ENCODE measurements around the gene B3GNT5. TPM values are rescaled to one million over a fixed set of nuclear protein-coding genes. Genes with fewer than 3 reads are reported as not detected.

The B3GNT5 gene
- total and polyA plus RNA-seq, 5 experiments from 2014 or later: not detected

DNA sequence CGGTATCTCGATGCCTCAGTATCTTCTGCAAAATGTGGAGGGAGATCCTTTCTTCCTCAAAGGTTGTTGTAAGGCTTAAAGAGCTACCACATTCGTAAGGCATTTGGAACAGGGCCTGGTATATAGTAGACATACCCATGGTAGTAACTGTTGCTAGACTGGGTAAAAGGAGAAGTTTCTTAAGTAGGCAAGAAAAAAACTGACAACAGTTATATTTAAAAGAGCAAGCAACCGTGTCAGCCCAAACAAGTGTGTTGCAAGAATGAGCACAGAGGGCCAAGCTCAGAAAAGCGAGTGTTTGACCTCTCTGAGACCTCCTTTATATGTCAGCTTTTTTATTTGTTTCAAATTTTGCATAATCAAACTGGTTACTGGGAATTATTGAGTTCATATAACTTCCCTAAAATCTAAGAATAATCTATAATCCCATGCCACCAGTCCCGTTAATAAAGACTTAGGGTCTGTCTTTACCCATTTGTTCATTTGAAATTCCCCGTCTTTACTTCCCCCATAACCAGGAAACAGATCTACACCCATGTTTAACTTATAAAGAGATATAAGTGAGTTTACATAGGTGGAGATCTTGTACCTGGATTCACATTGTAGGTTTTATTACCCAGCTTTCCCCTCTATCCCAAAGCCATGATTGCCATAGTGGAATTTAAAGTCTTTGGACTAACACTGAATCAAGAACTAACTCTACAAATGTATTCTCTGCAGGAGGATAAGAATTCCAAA lies 7.3 kb downstream of the B3GNT5 start:
- H3K27me3 Mint-ChIP-seq: peaks cover 29 to 41% (median 35%) of the 10 kb centered on the region in 5 donors
- no peaks in the 10 kb centered on the region for H3K9me3 Mint-ChIP-seq
- POLR2A ChIA-PET: no interaction called here
- H3K36me3 Mint-ChIP-seq: peaks cover under 1 to 6% (median 5%) of the 10 kb centered on the region in 3 donors
- H3K27ac Mint-ChIP-seq: no peak overlapping the region
- DNase-seq (no peak), ATAC-seq (no peak)
- H3K4me3 Mint-ChIP-seq: no peak overlapping the region
- H3K4me1 Mint-ChIP-seq: peaks cover 0 to 12% (median under 1%) of the 10 kb centered on the region in 4 donors

GRCh38 chr3:183261151-183261724 lies 8.2 kb downstream of the B3GNT5 start:
- H3K4me3 Mint-ChIP-seq: no peak overlapping the region
- DNase-seq: no peak
- peaks cover 0 to 3% (median 0%) of the 10 kb centered on the region in 3 donors for H3K36me3 Mint-ChIP-seq
- POLR2A ChIA-PET: no interaction called here
- peaks cover 0 to 12% (median under 1%) of the 10 kb centered on the region in 4 donors for H3K4me1 Mint-ChIP-seq
- peaks cover 26 to 34% (median 30%) of the 10 kb centered on the region in 5 donors for H3K27me3 Mint-ChIP-seq
- no peak overlapping the region for H3K27ac Mint-ChIP-seq
- ATAC-seq: no peak
- no peaks in the 10 kb centered on the region for H3K9me3 Mint-ChIP-seq

DNA sequence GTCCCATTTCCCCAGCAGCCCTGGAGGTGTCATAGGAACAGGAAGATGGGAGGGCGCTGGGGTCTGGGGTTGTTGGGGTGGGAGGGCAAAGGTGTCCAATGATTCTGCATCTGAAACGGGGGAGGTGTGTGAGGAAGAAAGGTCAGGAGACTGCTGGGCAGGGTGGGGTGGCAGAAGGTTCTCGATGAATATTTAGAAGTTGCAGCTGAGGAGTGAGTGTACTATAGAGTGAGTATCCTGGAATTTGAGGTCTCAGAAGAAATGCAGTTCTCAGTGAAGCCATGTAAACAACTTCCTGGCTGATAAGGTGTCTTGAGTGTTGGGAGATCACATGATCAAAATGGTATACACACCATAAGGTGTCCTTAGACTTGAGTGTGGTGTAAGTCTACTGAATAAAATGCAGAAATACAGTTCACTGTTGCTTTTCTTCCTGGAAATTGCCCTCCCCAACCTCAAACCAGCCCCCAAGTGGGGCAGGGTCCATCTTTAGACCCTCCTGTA lies 9.9 kb downstream of the B3GNT5 start:
- Mint-ChIP-seq H3K27me3 (peaks cover 9 to 29% (median 16%) of the 10 kb centered on the region in 5 donors), H3K9me3 (no peaks in the 10 kb centered on the region), H3K4me3 (no peak overlapping the region), H3K27ac (no peak overlapping the region), H3K36me3 (no peaks in the 10 kb centered on the region), H3K4me1 (peaks cover 0 to 12% (median under 1%) of the 10 kb centered on the region in 4 donors)
- no peak for ATAC-seq
- POLR2A ChIA-PET: no interaction called here
- DNase-seq: no peak

- peaks cover 0 to 20% (median 11%) of the 10 kb centered on the region in 5 donors for H3K27me3 Mint-ChIP-seq
- H3K4me3 Mint-ChIP-seq: no peak overlapping the region
- ATAC-seq (no peak), DNase-seq (no peak)
- peaks cover 0 to 12% (median 0%) of the 10 kb centered on the region in 4 donors for H3K4me1 Mint-ChIP-seq
- no peaks in the 10 kb centered on the region for H3K36me3 Mint-ChIP-seq
- H3K27ac Mint-ChIP-seq: no peak overlapping the region
- H3K9me3 Mint-ChIP-seq: no peaks in the 10 kb centered on the region
- POLR2A ChIA-PET: no interaction called here
These were observed 11.2 kb downstream of the B3GNT5 start for GRCh38 chr3:183264268-183264667.

DNA sequence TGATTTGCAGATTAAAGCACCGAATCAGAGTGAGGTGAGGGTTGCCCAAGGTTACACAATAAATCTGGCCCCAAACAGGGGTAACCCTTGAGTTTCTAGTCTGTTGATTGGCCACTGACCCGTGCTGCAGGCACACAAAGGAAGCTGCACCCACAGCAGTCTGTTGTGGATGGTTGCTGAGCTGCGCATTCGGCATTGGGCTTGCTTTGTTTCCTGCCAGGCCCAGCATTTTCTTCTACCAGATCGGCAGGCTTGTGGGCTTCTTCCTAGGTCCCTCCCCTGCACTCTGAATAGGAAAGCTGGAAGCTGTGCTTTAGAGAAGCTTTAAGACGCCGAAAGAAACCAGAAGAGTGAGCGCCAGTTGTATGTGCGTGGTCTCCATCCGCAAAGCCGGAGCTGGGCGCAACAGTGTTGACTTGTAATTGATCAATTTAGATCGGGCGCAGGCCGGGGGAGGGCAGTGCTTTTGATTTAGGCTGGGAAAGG lies 12.1 kb downstream of the B3GNT5 start:
- DNase-seq (no peak), ATAC-seq (no peak)
- H3K27ac Mint-ChIP-seq: no peak overlapping the region
- no peaks in the 10 kb centered on the region for H3K36me3 Mint-ChIP-seq
- H3K4me3 Mint-ChIP-seq: no peak overlapping the region
- POLR2A ChIA-PET: no interaction called here
- peaks cover 0 to 13% (median 4%) of the 10 kb centered on the region in 5 donors for H3K27me3 Mint-ChIP-seq
- no peaks in the 10 kb centered on the region for H3K9me3 Mint-ChIP-seq
- H3K4me1 Mint-ChIP-seq: peaks cover 0 to 5% (median 0%) of the 10 kb centered on the region in 4 donors

DNA sequence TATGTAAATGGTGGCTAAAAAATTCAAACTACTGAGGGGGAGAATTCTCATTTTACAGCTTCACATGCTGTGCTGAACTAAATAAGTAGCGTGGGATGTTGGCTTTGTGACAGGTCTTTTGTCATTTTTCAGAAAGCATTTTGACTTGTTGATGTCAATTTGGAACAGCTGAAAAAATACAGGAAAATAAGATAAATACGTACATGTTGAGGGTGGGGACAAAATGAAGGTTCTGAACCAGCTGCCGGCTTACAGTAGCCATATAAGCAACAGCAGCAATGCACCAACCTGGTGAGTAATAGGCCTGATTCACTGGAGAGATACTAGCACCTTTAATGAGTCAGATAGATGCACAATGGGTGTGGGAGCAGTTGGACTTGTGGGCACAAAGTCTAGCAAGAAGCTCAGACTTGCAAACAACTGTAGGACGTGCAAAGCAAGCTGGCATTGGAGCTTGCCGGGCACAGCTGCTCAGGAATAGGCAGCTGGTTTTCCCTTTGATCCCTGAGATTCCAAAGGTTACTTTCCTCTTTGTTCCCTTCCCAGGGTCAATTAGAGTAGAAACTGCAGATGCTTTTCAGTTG lies 12.9 kb downstream of the B3GNT5 start:
- POLR2A ChIA-PET: no interaction called here
- no peak for DNase-seq
- no peaks in the 10 kb centered on the region for H3K9me3 Mint-ChIP-seq
- no peaks in the 10 kb centered on the region for H3K36me3 Mint-ChIP-seq
- H3K27me3 Mint-ChIP-seq: peaks cover 0 to 13% (median 4%) of the 10 kb centered on the region in 5 donors
- no peak for ATAC-seq
- no peaks in the 10 kb centered on the region for H3K4me1 Mint-ChIP-seq
- no peak overlapping the region for H3K27ac Mint-ChIP-seq
- no peak overlapping the region for H3K4me3 Mint-ChIP-seq

DNA sequence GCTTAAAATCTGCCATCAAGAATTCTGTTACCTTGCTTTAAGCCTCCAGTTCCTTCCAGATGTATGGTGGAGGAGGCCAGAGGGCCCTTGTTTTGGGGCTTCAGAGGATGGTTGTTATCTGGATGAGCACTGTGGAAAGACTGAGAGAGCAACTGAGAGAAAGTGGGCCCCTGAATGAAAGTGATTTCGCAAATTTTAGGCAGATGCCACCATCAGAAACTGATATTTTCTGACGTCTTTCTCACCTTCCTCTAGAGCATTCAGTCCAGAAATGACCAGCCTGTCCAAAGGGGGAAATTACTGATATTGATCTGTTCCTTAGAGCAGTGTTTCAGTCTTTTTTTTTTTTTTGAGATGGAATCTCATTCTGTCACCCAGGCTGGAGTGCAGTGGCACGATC lies 13.4 kb downstream of the B3GNT5 start:
- Mint-ChIP-seq H3K36me3 (no peaks in the 10 kb centered on the region), H3K27me3 (peaks cover 0 to 13% (median 4%) of the 10 kb centered on the region in 5 donors), H3K4me3 (no peak overlapping the region), H3K9me3 (no peaks in the 10 kb centered on the region), H3K27ac (no peak overlapping the region), H3K4me1 (no peaks in the 10 kb centered on the region)
- no peak for ATAC-seq
- POLR2A ChIA-PET: no interaction called here
- no peak for DNase-seq

DNA sequence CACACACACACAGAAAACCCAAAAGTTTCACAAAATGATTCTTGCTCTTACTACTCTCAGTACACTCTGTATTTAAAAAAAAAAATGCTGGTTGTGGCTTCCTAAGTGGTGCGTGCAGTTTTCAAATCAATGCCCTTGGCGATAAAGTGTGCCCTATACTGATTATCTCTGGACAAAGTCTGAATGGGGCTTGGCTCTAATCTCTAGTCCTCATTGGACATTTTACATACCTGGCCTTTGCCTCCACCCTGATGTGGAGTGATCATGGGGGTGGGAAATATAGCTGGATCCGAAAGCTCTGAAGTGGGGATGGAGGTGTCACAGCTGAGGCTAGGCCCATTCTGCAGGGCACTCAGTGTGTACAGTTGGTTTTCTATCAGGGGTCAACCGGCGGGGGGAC lies 14.1 kb downstream of the B3GNT5 start:
- no peaks in the 10 kb centered on the region for H3K4me1 Mint-ChIP-seq
- ATAC-seq (no peak), DNase-seq (no peak)
- no peak overlapping the region for H3K4me3 Mint-ChIP-seq
- no peaks in the 10 kb centered on the region for H3K36me3 Mint-ChIP-seq
- peaks cover 0 to 13% (median 4%) of the 10 kb centered on the region in 5 donors for H3K27me3 Mint-ChIP-seq
- H3K9me3 Mint-ChIP-seq: no peaks in the 10 kb centered on the region
- POLR2A ChIA-PET: no interaction called here
- H3K27ac Mint-ChIP-seq: no peak overlapping the region

DNA sequence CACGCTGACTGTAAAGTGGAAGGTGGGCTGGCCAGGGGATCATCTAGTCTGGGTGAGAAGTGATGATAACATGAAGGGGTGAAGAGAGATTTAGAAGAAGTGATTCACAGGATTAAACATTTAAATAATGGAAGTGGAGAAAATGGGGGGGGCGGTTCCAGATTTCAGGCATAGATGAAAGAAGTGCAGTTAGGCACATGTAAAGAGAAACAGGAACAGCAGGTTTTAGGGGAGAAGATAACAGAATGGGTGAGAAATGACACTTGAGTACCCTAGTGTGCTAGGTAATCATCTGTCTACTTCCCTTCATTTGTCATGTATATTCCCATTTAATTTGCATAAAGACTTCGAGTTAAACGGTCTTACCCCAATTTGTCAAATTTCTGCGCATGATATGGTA lies 15.3 kb downstream of the B3GNT5 start:
- Mint-ChIP-seq H3K27me3 (peaks cover 0 to 5% (median 0%) of the 10 kb centered on the region in 5 donors), H3K36me3 (no peaks in the 10 kb centered on the region), H3K4me3 (no peak overlapping the region), H3K4me1 (peaks cover 0 to 2% (median 0%) of the 10 kb centered on the region in 4 donors), H3K9me3 (no peaks in the 10 kb centered on the region), H3K27ac (no peak overlapping the region)
- DNase-seq (no peak), ATAC-seq (no peak)
- POLR2A ChIA-PET: no interaction called here

- ATAC-seq (no peak), DNase-seq (no peak)
- POLR2A ChIA-PET: no interaction called here
- Mint-ChIP-seq H3K27me3 (peaks cover 0 to 5% (median 0%) of the 10 kb centered on the region in 5 donors), H3K4me3 (no peak overlapping the region), H3K27ac (no peak overlapping the region), H3K36me3 (no peaks in the 10 kb centered on the region), H3K4me1 (peaks cover 0 to 2% (median 0%) of the 10 kb centered on the region in 4 donors), H3K9me3 (no peaks in the 10 kb centered on the region)
These were observed 16.3 kb downstream of the B3GNT5 start for GRCh38 chr3:183269345-183269744.

GRCh38 chr3:183270344-183270743 lies 17.3 kb downstream of the B3GNT5 start:
- no peak overlapping the region for H3K27ac Mint-ChIP-seq
- no peaks in the 10 kb centered on the region for H3K9me3 Mint-ChIP-seq
- POLR2A ChIA-PET: no interaction called here
- ATAC-seq: no peak
- DNase-seq: no peak
- H3K36me3 Mint-ChIP-seq: no peaks in the 10 kb centered on the region
- H3K27me3 Mint-ChIP-seq: peaks cover 0 to 5% (median 0%) of the 10 kb centered on the region in 5 donors
- no peak overlapping the region for H3K4me3 Mint-ChIP-seq
- H3K4me1 Mint-ChIP-seq: peaks cover 0 to 6% (median 1%) of the 10 kb centered on the region in 4 donors

DNA sequence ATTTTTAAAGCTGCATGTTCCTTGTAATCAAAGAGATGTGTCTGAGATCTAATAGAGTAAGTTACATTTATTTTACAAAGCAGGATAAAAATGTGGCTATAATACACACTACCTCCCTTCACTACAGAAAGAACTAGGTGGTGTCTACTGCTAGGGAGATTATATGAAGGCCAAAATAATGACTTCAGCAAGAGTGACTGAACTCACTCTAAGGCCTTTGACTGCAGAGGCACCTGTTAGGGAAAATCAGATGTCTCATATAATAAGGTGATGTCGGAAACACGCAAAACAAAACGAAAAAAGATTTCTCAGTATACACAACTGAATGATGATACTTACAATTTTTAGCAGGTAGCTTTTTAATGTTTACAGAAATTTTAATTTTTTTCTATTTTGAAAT lies 19.1 kb downstream of the B3GNT5 start:
- peaks cover 0 to 11% (median 6%) of the 10 kb centered on the region in 4 donors for H3K4me1 Mint-ChIP-seq
- no peak for ATAC-seq
- no peaks in the 10 kb centered on the region for H3K9me3 Mint-ChIP-seq
- DNase-seq: no peak
- peaks cover 0 to 5% (median 0%) of the 10 kb centered on the region in 5 donors for H3K27me3 Mint-ChIP-seq
- H3K36me3 Mint-ChIP-seq: no peaks in the 10 kb centered on the region
- no peak overlapping the region for H3K4me3 Mint-ChIP-seq
- POLR2A ChIA-PET: no interaction called here
- H3K27ac Mint-ChIP-seq: no peak overlapping the region

GRCh38 chr3:183272791-183273190 lies 19.7 kb downstream of the B3GNT5 start:
- ATAC-seq: no peak
- Mint-ChIP-seq H3K36me3 (no peaks in the 10 kb centered on the region), H3K27me3 (peaks cover 0 to 5% (median 0%) of the 10 kb centered on the region in 5 donors), H3K4me3 (no peak overlapping the region), H3K4me1 (peaks cover 0 to 11% (median 6%) of the 10 kb centered on the region in 4 donors), H3K9me3 (no peaks in the 10 kb centered on the region), H3K27ac (no peak overlapping the region)
- no peak for DNase-seq
- POLR2A ChIA-PET: no interaction called here

Measured in naive thymus-derived CD8-positive, alpha-beta T cell (primary cell).